GM19468 (cell line): ENCODE measurements around the gene PLEK.
"Not testable (repeated sequence)": the region's sequence is repeated elsewhere in the genome, so short reads cannot be mapped to it uniquely, and the experiment has no call there.

Experiments used
- ATAC-seq: cut with Tn5 transposase; IDR thresholded peaks from one replicate; pipeline ENCODE4 v1.9.1; 2021; ENCODE audit warnings: mild to moderate bottlenecking, moderate library complexity, moderate number of reproducible peaks; ENCODE audit not compliant: unreplicated experiment; ENCODE audit errors: extremely low read depth

The PLEK gene

GRCh38 chr2:68434981-68435380, 69.9 kb downstream of the PLEK start:
- no peak for ATAC-seq

- ATAC-seq, result no peak
These were observed 70.5 kb downstream of the PLEK start for GRCh38 chr2:68435615-68436014.

GRCh38 chr2:68436270-68436669, 71.2 kb downstream of the PLEK start:
- ATAC-seq, result no peak

- no peak for ATAC-seq
These were observed 73.6 kb downstream of the PLEK start for GRCh38 chr2:68438455-68439303.

GRCh38 chr2:68441179-68441993, 76.3 kb downstream of the PLEK start:
- peak; percentile 95 for ATAC-seq

GRCh38 chr2:68441994-68442322, 76.9 kb downstream of the PLEK start:
- no peak for ATAC-seq

- not testable (repeated sequence) for ATAC-seq
These were observed 81.3 kb downstream of the PLEK start for GRCh38 chr2:68446425-68446824.
